ENCODE measurements around the gene UBIAD1. TPM values are rescaled to one million over a fixed set of nuclear protein-coding genes. Genes with fewer than 3 reads are reported as not detected.

UBIAD1 gene
- total RNA-seq, 1 donor from 2014 or later = 15.4 TPM

DNA sequence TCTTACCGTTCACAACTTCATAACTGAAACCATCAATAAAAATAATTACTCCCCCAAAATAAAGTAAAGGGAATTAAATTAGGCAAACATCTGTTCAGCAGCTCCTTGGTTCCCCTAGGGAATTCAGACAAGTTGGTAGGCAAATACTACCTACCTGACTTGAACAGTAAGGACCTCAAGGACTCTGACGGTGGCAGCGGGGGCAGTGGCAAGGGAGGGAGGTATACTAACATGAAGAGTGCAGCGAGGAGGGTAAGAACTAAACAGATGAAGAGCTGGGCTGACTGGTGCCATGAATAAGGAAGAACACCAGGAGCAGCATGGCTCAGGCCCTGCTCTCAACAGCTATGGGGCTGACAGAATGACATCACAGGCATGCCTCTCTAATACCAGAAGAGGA is 43.8 kb upstream of the UBIAD1 start:
- Histone ChIP-seq H3K4me2 (ENCODE audit: low read length) (no peak overlapping the region), H3K9ac (ENCODE audit: low read length) (no peak overlapping the region), H3K27ac (ENCODE audit: low read depth, low read length) (no peak overlapping the region), H3K27me3 (ENCODE audit: insufficient read depth, low read length) (no peaks in the 10 kb centered on the region), H3K79me2 (ENCODE audit: insufficient read depth, low read length) (no peaks in the 10 kb centered on the region), H3K9me3 (ENCODE audit: insufficient read depth, low read depth, low read length) (no peaks in the 10 kb centered on the region), H4K20me1 (ENCODE audit: insufficient read depth, low read length) (no peaks in the 10 kb centered on the region), H3K4me3 (ENCODE audit: insufficient read depth, low read depth, low read length) (no peak overlapping the region), H3K4me1 (ENCODE audit: insufficient read depth, low read length) (no peaks in the 10 kb centered on the region), H2AFZ (ENCODE audit: low read depth, low read length) (no peak overlapping the region), H3K36me3 (ENCODE audit: insufficient read depth, low read length) (peaks cover 63% of the 10 kb centered on the region)
- DNase-seq (ENCODE audit: low read depth) = no peak
- Mint-ChIP-seq H3K4me3 (ENCODE audit: unreplicated experiment) (no peak overlapping the region), H3K27me3 (ENCODE audit: low read depth, unreplicated experiment) (no peaks in the 10 kb centered on the region), H3K27ac (ENCODE audit: unreplicated experiment) (no peak overlapping the region), H3K9me3 (ENCODE audit: unreplicated experiment) (no peaks in the 10 kb centered on the region), H3K4me1 (ENCODE audit: low read depth, unreplicated experiment) (peaks cover 7% of the 10 kb centered on the region), H3K36me3 (ENCODE audit: low read depth, unreplicated experiment) (peaks cover 26% of the 10 kb centered on the region)
- no peak for TF ChIP-seq EZH2 (IDR thresholded peaks at IDR 0.05; ENCODE audit: insufficient read depth, low read length)
- TF ChIP-seq, protein P1, sequence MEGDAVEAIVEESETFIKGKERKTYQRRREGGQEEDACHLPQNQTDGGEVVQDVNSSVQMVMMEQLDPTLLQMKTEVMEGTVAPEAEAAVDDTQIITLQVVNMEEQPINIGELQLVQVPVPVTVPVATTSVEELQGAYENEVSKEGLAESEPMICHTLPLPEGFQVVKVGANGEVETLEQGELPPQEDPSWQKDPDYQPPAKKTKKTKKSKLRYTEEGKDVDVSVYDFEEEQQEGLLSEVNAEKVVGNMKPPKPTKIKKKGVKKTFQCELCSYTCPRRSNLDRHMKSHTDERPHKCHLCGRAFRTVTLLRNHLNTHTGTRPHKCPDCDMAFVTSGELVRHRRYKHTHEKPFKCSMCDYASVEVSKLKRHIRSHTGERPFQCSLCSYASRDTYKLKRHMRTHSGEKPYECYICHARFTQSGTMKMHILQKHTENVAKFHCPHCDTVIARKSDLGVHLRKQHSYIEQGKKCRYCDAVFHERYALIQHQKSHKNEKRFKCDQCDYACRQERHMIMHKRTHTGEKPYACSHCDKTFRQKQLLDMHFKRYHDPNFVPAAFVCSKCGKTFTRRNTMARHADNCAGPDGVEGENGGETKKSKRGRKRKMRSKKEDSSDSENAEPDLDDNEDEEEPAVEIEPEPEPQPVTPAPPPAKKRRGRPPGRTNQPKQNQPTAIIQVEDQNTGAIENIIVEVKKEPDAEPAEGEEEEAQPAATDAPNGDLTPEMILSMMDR (IDR thresholded peaks at IDR 0.05; ENCODE audit: insufficient read depth, low read depth, low read length) = no peak
- FAIRE-seq = no peak

DNA sequence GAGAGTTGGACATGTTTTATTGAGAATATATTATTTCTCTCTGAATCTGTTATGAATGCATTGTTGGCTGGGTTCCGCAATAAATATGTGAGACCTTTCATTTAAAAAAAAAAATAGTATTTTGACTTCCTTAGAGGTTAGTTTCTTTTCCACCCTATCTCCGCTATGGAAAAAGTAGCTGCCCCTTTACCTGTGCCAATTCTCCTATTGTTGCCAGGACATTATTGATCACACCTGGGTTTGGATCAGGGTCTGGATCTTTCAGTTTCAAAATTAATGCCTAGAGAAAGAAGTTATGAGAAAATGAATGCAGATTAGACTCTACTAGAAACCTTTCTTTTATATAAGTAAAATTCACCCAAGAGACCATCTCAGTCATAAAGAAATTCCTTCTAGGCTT is 39.8 kb upstream of the UBIAD1 start:
- H2AFZ ChIP-seq (ENCODE audit: low read depth, low read length) = no peak overlapping the region
- peaks cover 6% of the 10 kb centered on the region for H3K4me1 ChIP-seq (ENCODE audit: insufficient read depth, low read length)
- H3K36me3 ChIP-seq (ENCODE audit: insufficient read depth, low read length) = peaks cover 75% of the 10 kb centered on the region
- no peak overlapping the region for H3K27ac Mint-ChIP-seq (ENCODE audit: unreplicated experiment)
- H3K9me3 ChIP-seq (ENCODE audit: insufficient read depth, low read depth, low read length) = no peaks in the 10 kb centered on the region
- H3K36me3 Mint-ChIP-seq (ENCODE audit: low read depth, unreplicated experiment) = peaks cover 28% of the 10 kb centered on the region
- H3K27me3 ChIP-seq (ENCODE audit: insufficient read depth, low read length) = no peaks in the 10 kb centered on the region
- no peak overlapping the region for H3K27ac ChIP-seq (ENCODE audit: low read depth, low read length)
- H3K27me3 Mint-ChIP-seq (ENCODE audit: low read depth, unreplicated experiment) = no peaks in the 10 kb centered on the region
- no peaks in the 10 kb centered on the region for H3K9me3 Mint-ChIP-seq (ENCODE audit: unreplicated experiment)
- FAIRE-seq = no peak
- H3K9ac ChIP-seq (ENCODE audit: low read length) = no peak overlapping the region
- no peaks in the 10 kb centered on the region for H4K20me1 ChIP-seq (ENCODE audit: insufficient read depth, low read length)
- H3K4me3 Mint-ChIP-seq (ENCODE audit: unreplicated experiment) = no peak overlapping the region
- no peak for TF ChIP-seq EZH2 (IDR thresholded peaks at IDR 0.05; ENCODE audit: insufficient read depth, low read length)
- TF ChIP-seq, protein P1 (IDR thresholded peaks at IDR 0.05; ENCODE audit: insufficient read depth, low read depth, low read length) = no peak
- H3K4me1 Mint-ChIP-seq (ENCODE audit: low read depth, unreplicated experiment) = no peaks in the 10 kb centered on the region
- no peak overlapping the region for H3K4me3 ChIP-seq (ENCODE audit: insufficient read depth, low read depth, low read length)
- no peak overlapping the region for H3K4me2 ChIP-seq (ENCODE audit: low read length)
- no peaks in the 10 kb centered on the region for H3K79me2 ChIP-seq (ENCODE audit: insufficient read depth, low read length)
- DNase-seq (ENCODE audit: low read depth) = no peak

DNA sequence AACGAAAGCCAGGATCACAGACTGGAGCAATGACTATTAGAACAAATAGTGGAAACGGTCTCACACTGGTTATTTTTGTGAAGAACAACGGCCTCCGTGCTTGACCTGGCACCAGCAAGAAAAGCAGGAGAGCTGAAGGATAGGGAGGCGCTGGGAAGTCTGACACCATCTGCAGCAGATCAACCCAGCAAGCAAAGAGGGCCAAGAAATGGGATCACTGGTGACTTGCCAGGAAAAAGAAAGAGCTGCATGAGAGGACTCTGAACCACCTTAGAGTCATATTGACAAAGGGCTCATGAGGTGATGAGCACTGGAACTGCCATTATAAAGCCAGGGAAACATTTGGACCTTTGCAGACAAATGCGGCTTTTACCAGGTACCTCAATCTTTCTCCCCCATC is 35.6 kb upstream of the UBIAD1 start:
- Histone ChIP-seq H3K4me2 (ENCODE audit: low read length) (no peak overlapping the region), H3K36me3 (ENCODE audit: insufficient read depth, low read length) (peaks cover 64% of the 10 kb centered on the region)

More for the DNA sequence above, 35.6 kb upstream of the UBIAD1 start:
- no peak overlapping the region for H3K4me3 Mint-ChIP-seq (ENCODE audit: unreplicated experiment)
- H2AFZ ChIP-seq (ENCODE audit: low read depth, low read length) = no peak overlapping the region
- H3K27ac Mint-ChIP-seq (ENCODE audit: unreplicated experiment) = no peak overlapping the region
- H3K9me3 Mint-ChIP-seq (ENCODE audit: unreplicated experiment) = no peaks in the 10 kb centered on the region
- H3K4me1 Mint-ChIP-seq (ENCODE audit: low read depth, unreplicated experiment) = no peaks in the 10 kb centered on the region
- H4K20me1 ChIP-seq (ENCODE audit: insufficient read depth, low read length) = peaks cover 7% of the 10 kb centered on the region
- DNase-seq (ENCODE audit: low read depth) = no peak
- peaks cover 6% of the 10 kb centered on the region for H3K4me1 ChIP-seq (ENCODE audit: insufficient read depth, low read length)
- no peak for TF ChIP-seq EZH2 (IDR thresholded peaks at IDR 0.05; ENCODE audit: insufficient read depth, low read length)
- TF ChIP-seq, protein P1 (IDR thresholded peaks at IDR 0.05; ENCODE audit: insufficient read depth, low read depth, low read length) = no peak
- H3K9me3 ChIP-seq (ENCODE audit: insufficient read depth, low read depth, low read length) = no peaks in the 10 kb centered on the region
- no peak overlapping the region for H3K4me3 ChIP-seq (ENCODE audit: insufficient read depth, low read depth, low read length)
- no peaks in the 10 kb centered on the region for H3K27me3 Mint-ChIP-seq (ENCODE audit: low read depth, unreplicated experiment)
- H3K79me2 ChIP-seq (ENCODE audit: insufficient read depth, low read length) = no peaks in the 10 kb centered on the region
- no peak overlapping the region for H3K27ac ChIP-seq (ENCODE audit: low read depth, low read length)
- no peak for FAIRE-seq
- H3K27me3 ChIP-seq (ENCODE audit: insufficient read depth, low read length) = no peaks in the 10 kb centered on the region
- no peak overlapping the region for H3K9ac ChIP-seq (ENCODE audit: low read length)
- H3K36me3 Mint-ChIP-seq (ENCODE audit: low read depth, unreplicated experiment) = peaks cover 11% of the 10 kb centered on the region
